ENCODE data around the gene GNG14.
"Not testable (repeated sequence)": the region's sequence is repeated elsewhere in the genome, so short reads cannot be mapped to it uniquely, and the experiment has no call there.

Gene GNG14

DNA sequence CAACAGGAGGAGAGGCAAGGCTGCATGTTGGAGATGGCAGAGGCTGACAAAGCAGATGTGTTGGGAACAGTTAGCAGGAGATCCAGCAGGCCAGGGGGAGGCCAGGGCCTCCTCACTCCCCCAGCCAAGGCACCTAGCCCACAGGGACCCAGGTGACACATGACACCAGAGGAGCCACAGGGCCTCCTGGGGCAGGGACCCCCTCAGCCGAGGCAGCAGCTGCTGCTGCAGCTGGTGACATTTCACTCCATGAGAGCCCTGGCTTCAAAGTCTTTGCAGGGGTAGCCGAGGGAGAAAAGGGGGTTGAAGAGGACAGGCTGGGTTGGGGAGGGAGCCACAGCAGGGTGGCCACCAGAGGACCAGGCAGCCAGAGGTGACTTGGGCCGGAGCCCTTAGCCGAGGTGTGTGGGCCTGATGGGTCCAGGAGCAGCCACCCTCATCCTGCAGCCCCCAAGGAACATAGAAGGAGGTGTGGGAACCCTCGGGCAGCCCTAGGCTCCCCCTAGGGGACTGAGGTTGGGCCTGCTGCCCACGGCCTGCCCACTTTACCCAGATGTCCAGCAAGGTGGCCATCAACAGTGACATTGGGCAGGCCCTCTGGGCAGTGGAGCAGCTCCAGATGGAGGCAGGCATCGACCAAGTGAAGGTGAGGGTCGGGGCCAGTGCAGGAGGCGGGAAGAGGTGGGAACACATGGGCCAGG is at the start of gene GNG14:
GNG14 (plus strand) TSS at position 503 of the 701 bp plus-strand sequence; CDS start at position 554, 51 bp downstream.
- DNase-seq (ENCODE audit: low read depth): no peak
- H3K4me3 ChIP-seq (ENCODE audit: low read length): no peak within 1 kb of the TSS
- H3K4me1 ChIP-seq (ENCODE audit: control insufficient read depth, insufficient read depth, low read length): no peaks in the 10 kb centered on the region
- H3K27me3 ChIP-seq (replicated peaks; ENCODE audit: control insufficient read depth, insufficient read depth, low read length): no peaks in the 10 kb centered on the region
- H3K9ac ChIP-seq (ENCODE audit: low read length): no peak within 1 kb of the TSS
- peaks cover 5% of the 10 kb centered on the region for H3K36me3 ChIP-seq (ENCODE audit: control insufficient read depth, insufficient read depth, low read length, severe bottlenecking)
- H3K9me3 ChIP-seq (ENCODE audit: control insufficient read depth, low read length): no peaks in the 10 kb centered on the region

DNA sequence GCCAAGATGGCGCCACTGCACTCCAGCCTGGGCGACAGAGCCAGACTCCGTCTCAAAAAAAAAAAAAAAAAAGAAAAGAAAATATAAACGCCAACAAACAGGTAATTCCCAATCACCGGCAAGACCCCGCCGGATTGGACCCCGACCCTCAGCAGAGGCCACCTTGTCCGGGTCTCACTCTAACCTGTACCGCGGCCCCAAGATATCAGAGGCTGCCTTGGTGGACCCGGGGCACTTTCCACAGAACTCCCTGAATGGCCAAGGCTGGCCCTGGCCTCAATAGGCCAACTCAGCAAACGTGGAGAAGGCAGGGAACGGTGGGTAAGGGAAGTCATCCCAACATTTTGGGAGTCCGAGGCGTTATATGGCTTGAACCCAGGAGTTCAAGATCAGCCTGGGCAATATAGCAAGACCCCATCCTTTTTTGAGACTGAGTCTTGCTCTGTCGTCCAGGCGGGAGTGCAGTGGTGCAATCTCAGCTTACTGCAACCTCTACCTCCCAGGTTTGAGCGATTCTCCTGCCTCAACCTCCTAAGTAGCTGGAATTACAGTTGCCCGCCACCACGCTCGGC is 49.1 kb upstream of the GNG14 start:
- Histone ChIP-seq H3K27me3 (replicated peaks; ENCODE audit: control insufficient read depth, insufficient read depth, low read length) (no peaks in the 10 kb centered on the region), H3K4me3 (ENCODE audit: low read length) (no peak overlapping the region), H3K36me3 (ENCODE audit: control insufficient read depth, insufficient read depth, low read length, severe bottlenecking) (no peaks in the 10 kb centered on the region), H3K4me1 (ENCODE audit: control insufficient read depth, insufficient read depth, low read length) (peaks cover 5% of the 10 kb centered on the region), H3K9ac (ENCODE audit: low read length) (no peak overlapping the region), H3K9me3 (ENCODE audit: control insufficient read depth, low read length) (no peaks in the 10 kb centered on the region)
- no peak for DNase-seq (ENCODE audit: low read depth)

GRCh38 chr19:12639901-12640613 is 47.7 kb upstream of the GNG14 start:
- H3K27me3 ChIP-seq (replicated peaks; ENCODE audit: control insufficient read depth, insufficient read depth, low read length): no peaks in the 10 kb centered on the region
- H3K9me3 ChIP-seq (ENCODE audit: control insufficient read depth, low read length): no peaks in the 10 kb centered on the region
- peak overlapping the region; percentile 57 for H3K9ac ChIP-seq (ENCODE audit: low read length)
- peak overlapping the region; percentile 41 for H3K4me3 ChIP-seq (ENCODE audit: low read length)
- H3K36me3 ChIP-seq (ENCODE audit: control insufficient read depth, insufficient read depth, low read length, severe bottlenecking): no peaks in the 10 kb centered on the region
- H3K4me1 ChIP-seq (ENCODE audit: control insufficient read depth, insufficient read depth, low read length): peaks cover 5% of the 10 kb centered on the region
- peak; percentile 84 for DNase-seq (ENCODE audit: low read depth)

DNA sequence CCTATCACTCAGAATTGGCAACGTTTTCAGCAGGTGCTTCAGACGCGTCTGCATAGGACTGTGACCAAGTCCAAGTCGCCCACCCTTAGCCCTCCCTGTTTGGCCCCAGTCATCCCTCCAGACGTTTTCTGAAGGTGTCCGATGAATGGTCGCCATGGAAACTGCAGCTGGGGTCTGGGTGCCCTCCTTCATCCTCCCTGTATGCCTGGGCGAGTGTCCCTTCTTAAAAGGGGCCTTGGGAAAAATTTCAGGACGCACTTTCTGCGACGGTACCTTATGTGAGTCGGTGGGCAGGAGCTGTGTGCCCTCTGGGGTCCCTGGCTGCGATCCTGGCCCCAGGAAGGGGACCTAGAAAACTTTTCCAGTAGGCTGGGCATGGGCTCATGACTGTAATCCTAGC is 46.3 kb upstream of the GNG14 start:
- Histone ChIP-seq H3K4me1 (ENCODE audit: control insufficient read depth, insufficient read depth, low read length) (peaks cover 5% of the 10 kb centered on the region), H3K9me3 (ENCODE audit: control insufficient read depth, low read length) (no peaks in the 10 kb centered on the region), H3K9ac (ENCODE audit: low read length) (no peak overlapping the region), H3K4me3 (ENCODE audit: low read length) (no peak overlapping the region), H3K27me3 (replicated peaks; ENCODE audit: control insufficient read depth, insufficient read depth, low read length) (no peaks in the 10 kb centered on the region), H3K36me3 (ENCODE audit: control insufficient read depth, insufficient read depth, low read length, severe bottlenecking) (no peaks in the 10 kb centered on the region)
- no peak for DNase-seq (ENCODE audit: low read depth)

- Histone ChIP-seq H3K9me3 (ENCODE audit: control insufficient read depth, low read length) (no peaks in the 10 kb centered on the region), H3K4me3 (ENCODE audit: low read length) (no peak overlapping the region)
- DNase-seq (ENCODE audit: low read depth): no peak
These were observed 45.3 kb upstream of the GNG14 start for GRCh38 chr19:12642506-12642905.

GRCh38 chr19:12643716-12644115 is 44.1 kb upstream of the GNG14 start:
- H3K4me3 ChIP-seq (ENCODE audit: low read length); H3K9me3 ChIP-seq (ENCODE audit: control insufficient read depth, low read length); H3K9ac ChIP-seq (ENCODE audit: low read length); H3K36me3 ChIP-seq (ENCODE audit: control insufficient read depth, insufficient read depth, low read length, severe bottlenecking); H3K27me3 ChIP-seq (replicated peaks; ENCODE audit: control insufficient read depth, insufficient read depth, low read length); DNase-seq (ENCODE audit: low read depth): not testable (repeated sequence)
- peaks cover 11% of the 10 kb centered on the region for H3K4me1 ChIP-seq (ENCODE audit: control insufficient read depth, insufficient read depth, low read length)

More at GRCh38 chr19:12642506-12642905, 45.3 kb upstream of the GNG14 start:
- no peak overlapping the region for H3K9ac ChIP-seq (ENCODE audit: low read length)
- no peaks in the 10 kb centered on the region for H3K27me3 ChIP-seq (replicated peaks; ENCODE audit: control insufficient read depth, insufficient read depth, low read length)
- H3K36me3 ChIP-seq (ENCODE audit: control insufficient read depth, insufficient read depth, low read length, severe bottlenecking): no peaks in the 10 kb centered on the region
- H3K4me1 ChIP-seq (ENCODE audit: control insufficient read depth, insufficient read depth, low read length): peaks cover 5% of the 10 kb centered on the region

DNA sequence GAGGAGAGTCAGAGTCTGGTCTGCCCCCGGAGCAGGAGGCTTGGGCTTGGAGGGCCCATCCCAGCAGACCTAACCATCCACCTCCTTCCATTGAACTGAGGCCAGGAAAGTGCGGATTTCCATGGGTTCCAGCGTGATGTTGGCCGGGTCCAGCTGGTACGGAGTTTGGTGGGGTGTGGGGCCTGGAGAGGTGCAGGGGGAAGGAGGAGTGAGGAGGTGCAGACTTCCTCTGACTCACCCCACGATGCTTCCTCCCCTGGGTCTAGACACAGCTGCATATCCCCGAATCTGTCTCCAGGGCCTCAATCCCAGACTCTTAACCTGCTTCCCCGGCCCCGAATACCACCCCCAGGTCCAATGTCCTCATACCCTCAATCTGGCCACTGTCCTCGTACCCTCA is 41.2 kb upstream of the GNG14 start:
- Histone ChIP-seq H3K9ac (ENCODE audit: low read length) (no peak overlapping the region), H3K4me3 (ENCODE audit: low read length) (no peak overlapping the region), H3K9me3 (ENCODE audit: control insufficient read depth, low read length) (no peaks in the 10 kb centered on the region), H3K27me3 (replicated peaks; ENCODE audit: control insufficient read depth, insufficient read depth, low read length) (no peaks in the 10 kb centered on the region), H3K4me1 (ENCODE audit: control insufficient read depth, insufficient read depth, low read length) (peaks cover 6% of the 10 kb centered on the region), H3K36me3 (ENCODE audit: control insufficient read depth, insufficient read depth, low read length, severe bottlenecking) (peaks cover 5% of the 10 kb centered on the region)
- DNase-seq (ENCODE audit: low read depth): no peak

DNA sequence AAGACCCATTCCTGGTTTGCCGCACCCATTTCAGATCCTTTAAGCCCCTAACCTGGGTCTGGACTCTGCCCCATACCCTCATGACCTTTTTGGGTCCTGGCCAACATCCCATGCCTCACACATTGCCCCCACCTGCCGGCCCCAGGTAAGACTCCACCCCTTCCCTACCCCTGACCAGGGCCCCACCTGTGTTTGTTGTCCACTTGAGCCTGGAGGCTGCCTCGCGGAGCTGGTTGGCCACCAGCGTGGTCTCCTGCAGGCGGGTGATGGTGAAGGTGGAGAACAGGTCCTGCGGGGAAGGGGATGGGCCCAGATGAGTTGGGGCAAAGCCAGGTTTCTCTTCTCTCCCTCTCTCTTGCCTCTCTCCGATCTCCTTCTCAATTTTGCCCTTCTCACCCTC is 40.8 kb upstream of the GNG14 start:
- H3K36me3 ChIP-seq (ENCODE audit: control insufficient read depth, insufficient read depth, low read length, severe bottlenecking): peaks cover 10% of the 10 kb centered on the region
- DNase-seq (ENCODE audit: low read depth): no peak
- H3K27me3 ChIP-seq (replicated peaks; ENCODE audit: control insufficient read depth, insufficient read depth, low read length): no peaks in the 10 kb centered on the region
- no peak overlapping the region for H3K4me3 ChIP-seq (ENCODE audit: low read length)
- no peak overlapping the region for H3K9ac ChIP-seq (ENCODE audit: low read length)
- H3K9me3 ChIP-seq (ENCODE audit: control insufficient read depth, low read length): no peaks in the 10 kb centered on the region
- peaks cover 6% of the 10 kb centered on the region for H3K4me1 ChIP-seq (ENCODE audit: control insufficient read depth, insufficient read depth, low read length)

DNA sequence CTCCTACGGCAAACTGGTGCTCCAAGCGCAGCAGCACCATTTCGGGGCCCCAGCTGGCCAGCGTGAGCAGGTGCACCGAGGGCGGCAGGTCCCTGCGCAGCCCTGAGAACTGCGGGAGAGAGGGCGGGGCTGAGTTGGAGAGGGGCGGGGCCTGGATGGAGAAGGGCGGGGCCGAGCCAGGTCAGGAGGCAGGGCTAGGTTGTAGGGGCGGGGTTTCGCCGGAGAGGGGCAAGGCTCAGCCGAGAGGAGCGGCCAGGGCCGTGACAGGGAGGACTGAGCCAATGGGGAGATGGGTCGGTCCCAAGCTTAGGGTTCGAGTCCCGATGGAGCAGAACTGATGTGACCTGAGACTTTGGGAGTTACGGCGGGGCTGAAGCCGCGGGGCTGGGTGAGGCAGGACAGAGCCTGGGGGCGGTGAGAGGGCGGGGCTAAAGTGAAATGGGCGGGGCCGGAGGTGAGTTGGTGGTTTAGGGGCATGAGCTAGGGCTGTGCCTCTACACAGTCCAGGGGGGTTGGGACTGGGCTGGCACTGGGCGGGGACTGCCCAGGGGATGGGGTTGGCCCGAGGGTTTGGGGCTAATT is 40.2 kb upstream of the GNG14 start:
- H3K27me3 ChIP-seq (replicated peaks; ENCODE audit: control insufficient read depth, insufficient read depth, low read length): no peaks in the 10 kb centered on the region
- no peaks in the 10 kb centered on the region for H3K9me3 ChIP-seq (ENCODE audit: control insufficient read depth, low read length)
- H3K4me3 ChIP-seq (ENCODE audit: low read length): no peak overlapping the region
- peak; percentile 69 for DNase-seq (ENCODE audit: low read depth)
- no peak overlapping the region for H3K9ac ChIP-seq (ENCODE audit: low read length)
- H3K4me1 ChIP-seq (ENCODE audit: control insufficient read depth, insufficient read depth, low read length): peaks cover 6% of the 10 kb centered on the region
- H3K36me3 ChIP-seq (ENCODE audit: control insufficient read depth, insufficient read depth, low read length, severe bottlenecking): peaks cover 12% of the 10 kb centered on the region

DNA sequence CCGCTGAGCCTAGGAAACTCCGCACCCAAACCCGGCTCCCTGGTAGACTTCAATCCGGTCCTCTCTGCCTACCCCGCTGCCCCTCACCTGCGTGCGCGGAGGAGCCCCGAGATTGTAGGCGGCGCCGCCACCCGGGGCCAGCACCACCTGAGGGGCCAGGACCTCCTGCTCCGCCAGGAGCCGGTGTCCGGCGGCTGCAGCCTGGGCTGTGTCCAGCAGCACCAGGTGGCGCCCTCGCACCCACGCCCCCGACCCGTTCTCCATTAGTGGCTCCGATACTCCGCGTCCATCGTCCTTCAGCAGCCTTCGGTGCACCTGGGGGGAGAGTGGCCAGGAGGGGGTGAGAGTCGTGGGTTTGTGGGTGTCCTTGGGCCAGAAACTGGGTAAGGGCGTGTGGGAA is 39.7 kb upstream of the GNG14 start:
- Histone ChIP-seq H3K27me3 (replicated peaks; ENCODE audit: control insufficient read depth, insufficient read depth, low read length) (no peaks in the 10 kb centered on the region), H3K4me1 (ENCODE audit: control insufficient read depth, insufficient read depth, low read length) (peaks cover 6% of the 10 kb centered on the region), H3K9ac (ENCODE audit: low read length) (no peak overlapping the region), H3K4me3 (ENCODE audit: low read length) (no peak overlapping the region), H3K9me3 (ENCODE audit: control insufficient read depth, low read length) (no peaks in the 10 kb centered on the region), H3K36me3 (ENCODE audit: control insufficient read depth, insufficient read depth, low read length, severe bottlenecking) (peaks cover 12% of the 10 kb centered on the region)
- DNase-seq (ENCODE audit: low read depth): no peak

- no peaks in the 10 kb centered on the region for H3K27me3 ChIP-seq (replicated peaks; ENCODE audit: control insufficient read depth, insufficient read depth, low read length)
- no peak for DNase-seq (ENCODE audit: low read depth)
- peaks cover 6% of the 10 kb centered on the region for H3K4me1 ChIP-seq (ENCODE audit: control insufficient read depth, insufficient read depth, low read length)
- no peaks in the 10 kb centered on the region for H3K9me3 ChIP-seq (ENCODE audit: control insufficient read depth, low read length)
- peaks cover 16% of the 10 kb centered on the region for H3K36me3 ChIP-seq (ENCODE audit: control insufficient read depth, insufficient read depth, low read length, severe bottlenecking)
- H3K4me3 ChIP-seq (ENCODE audit: low read length): no peak overlapping the region
- H3K9ac ChIP-seq (ENCODE audit: low read length): no peak overlapping the region
These were observed 37.9 kb upstream of the GNG14 start for GRCh38 chr19:12649941-12650340.

All from adipocyte (in vitro differentiated cells).